ENCODE data around the gene COX7A2L. TPM values are rescaled to one million over a fixed set of nuclear protein-coding genes. Genes with fewer than 3 reads are reported as not detected.

Gene COX7A2L
- total RNA-seq, 4 donors from 2014 or later = 125 to 163 (median 150) TPM

DNA sequence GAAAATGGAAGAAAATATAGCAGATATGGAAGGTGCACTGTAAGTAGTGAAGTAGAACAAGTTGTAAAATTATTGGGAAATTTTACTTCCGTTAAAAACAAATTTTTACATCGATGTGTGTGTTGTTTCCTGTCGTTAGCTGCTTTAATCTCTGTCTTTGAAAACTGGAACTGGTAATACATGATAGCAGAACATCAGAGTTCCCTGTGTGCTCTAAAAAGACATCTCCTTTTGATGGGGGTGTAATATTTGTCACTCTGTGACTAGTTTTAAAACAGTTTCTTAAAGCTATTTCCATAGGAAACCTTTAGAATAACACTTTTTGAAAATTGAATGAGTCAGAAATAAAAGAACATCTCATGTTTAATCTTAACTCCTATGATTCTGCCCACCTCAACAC lies 43.5 kb downstream of the COX7A2L start:
- TF ChIP-seq, protein P1, sequence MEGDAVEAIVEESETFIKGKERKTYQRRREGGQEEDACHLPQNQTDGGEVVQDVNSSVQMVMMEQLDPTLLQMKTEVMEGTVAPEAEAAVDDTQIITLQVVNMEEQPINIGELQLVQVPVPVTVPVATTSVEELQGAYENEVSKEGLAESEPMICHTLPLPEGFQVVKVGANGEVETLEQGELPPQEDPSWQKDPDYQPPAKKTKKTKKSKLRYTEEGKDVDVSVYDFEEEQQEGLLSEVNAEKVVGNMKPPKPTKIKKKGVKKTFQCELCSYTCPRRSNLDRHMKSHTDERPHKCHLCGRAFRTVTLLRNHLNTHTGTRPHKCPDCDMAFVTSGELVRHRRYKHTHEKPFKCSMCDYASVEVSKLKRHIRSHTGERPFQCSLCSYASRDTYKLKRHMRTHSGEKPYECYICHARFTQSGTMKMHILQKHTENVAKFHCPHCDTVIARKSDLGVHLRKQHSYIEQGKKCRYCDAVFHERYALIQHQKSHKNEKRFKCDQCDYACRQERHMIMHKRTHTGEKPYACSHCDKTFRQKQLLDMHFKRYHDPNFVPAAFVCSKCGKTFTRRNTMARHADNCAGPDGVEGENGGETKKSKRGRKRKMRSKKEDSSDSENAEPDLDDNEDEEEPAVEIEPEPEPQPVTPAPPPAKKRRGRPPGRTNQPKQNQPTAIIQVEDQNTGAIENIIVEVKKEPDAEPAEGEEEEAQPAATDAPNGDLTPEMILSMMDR (IDR thresholded peaks at IDR 0.05; ENCODE audit: low read depth) = no peak

DNA sequence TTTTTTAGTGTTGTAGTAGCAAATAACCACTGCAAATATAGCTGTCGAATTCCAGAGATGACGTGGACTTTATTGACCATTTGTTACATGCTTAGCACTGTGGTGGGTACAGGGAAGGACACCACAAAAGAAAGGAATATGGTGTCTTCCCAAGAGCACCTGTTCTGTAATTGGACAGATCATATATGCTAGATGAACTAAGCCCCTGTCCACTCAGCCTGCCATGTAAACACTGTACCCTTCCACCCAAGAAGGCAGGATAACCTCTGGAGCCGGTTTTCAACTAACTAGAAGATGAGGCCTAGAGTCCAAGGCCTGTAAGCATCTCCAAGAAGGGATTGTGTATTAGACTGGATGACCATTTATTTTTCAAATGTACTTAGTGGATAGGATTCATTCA lies 44.1 kb downstream of the COX7A2L start:
- TF ChIP-seq, protein P1 (IDR thresholded peaks at IDR 0.05; ENCODE audit: low read depth) = no peak

DNA sequence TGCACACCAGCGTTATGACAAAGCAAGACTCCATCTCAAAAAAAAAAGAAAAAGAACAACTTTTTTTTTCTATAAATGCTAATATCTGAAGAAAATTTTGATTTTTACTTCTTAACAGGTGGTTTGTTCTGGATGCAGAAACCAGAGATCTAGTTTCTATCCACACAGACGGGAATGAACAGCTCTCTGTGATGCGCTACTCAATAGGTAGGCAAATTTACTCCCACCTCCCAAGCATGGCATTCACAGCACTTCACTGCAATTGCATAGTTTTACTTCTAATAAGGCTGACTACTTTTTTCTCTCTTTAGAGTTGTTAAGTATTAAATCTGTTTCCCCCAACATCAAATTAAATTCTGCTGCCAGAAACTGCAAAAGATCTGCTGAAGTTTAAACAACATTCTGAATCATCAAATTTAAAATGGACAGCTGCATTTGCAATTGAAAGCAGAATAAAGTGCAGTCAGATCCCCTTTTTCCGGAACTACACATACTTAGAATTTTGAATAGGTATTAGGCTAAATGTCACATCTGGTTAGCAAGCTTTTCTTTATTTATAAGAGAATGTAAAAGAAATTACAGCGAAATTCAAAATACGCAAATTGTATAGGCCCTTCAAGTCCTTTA lies 45.1 kb downstream of the COX7A2L start:
- TF ChIP-seq, protein P1 (IDR thresholded peaks at IDR 0.05; ENCODE audit: low read depth) = no peak

DNA sequence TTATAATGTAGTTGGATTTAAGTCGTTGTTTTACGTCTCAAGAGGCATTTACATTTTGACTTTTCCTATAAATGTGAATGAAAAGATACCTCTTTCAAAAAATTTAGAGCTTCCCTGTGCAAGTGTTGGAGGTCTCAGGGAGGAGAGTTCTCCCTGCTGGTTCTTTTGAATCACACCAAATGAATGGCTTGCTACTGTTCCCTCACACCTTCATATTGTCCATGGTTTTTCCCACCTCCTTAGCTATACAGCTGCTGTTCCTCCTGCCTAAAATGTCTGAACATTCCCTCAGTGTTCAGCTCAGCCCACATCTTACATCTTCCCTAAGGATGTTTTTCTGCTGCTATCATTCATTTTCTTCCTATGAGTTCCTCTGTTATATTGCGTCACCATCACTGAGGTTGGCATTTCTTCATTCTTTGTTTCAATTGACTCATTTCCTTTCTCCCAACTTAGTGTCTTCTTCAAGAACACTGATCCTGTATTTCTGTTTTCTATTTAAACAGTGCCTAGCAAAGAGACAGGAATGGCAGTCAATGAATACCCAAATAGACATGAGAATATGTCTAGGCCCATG lies 46.0 kb downstream of the COX7A2L start:
- TF ChIP-seq, protein P1 (IDR thresholded peaks at IDR 0.05; ENCODE audit: low read depth) = no peak

DNA sequence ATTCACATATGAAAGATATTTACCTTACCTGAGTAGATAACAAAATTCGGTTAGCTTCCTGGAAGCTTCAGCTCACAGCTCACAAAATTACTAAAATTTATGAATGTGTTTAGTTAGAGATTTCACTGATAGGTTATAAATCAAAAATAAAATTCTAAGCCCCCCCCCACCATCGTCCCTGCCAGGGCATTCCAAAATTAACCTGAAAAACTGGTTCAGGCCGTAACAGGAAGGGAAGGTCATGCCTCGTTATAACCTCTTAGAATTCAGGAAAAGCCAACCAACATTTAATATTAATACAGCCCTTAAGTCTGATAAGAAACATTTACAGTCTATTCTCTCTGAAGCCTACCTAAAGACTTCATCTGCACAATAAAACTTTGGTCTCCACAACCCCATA lies 48.9 kb downstream of the COX7A2L start:
- TF ChIP-seq, protein P1 (IDR thresholded peaks at IDR 0.05; ENCODE audit: low read depth) = no peak

DNA sequence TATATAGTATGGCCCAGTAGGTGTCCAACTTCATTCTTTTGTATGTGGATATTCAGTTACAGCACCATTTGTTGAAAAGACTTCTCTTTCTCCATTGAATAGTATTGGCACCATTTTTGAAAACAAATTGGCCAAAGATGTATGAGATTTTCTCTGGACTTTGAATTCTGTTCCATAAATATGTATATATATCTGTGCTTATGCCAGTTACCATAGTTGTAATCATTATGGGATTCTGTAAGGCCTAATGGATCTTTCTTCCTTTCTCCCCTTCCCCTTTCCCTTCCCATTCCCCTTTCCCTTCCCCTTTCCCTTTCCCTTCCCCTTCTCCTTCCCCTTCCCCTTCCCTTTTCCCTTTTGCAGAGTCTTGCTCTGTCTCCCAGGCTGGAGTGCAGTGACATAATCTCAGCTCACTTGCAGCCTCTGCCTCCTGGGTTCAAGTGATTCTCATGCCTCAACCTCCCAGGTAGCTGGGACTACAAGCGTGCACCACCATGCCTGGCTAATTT lies 51.0 kb downstream of the COX7A2L start:
- TF ChIP-seq, protein P1 (IDR thresholded peaks at IDR 0.05; ENCODE audit: low read depth) = no peak

DNA sequence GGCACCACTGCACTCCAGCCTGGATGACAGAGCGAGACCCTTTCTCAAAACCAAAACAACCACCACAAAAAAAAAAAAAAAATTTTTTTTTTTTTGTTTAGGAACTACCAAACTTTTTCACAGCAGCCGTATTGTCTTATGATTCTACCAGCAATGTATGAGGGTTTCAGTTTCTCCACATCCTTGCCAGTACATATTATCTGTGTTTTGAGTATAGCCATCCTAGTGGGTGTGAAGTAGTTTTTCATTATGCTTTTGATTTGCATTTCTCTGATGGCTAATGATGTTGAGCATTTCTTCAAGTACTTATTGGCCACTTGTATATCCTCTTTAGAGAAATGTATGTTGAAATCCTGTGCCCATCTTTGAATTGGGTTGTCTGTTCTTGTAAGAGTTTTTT lies 51.7 kb downstream of the COX7A2L start:
- TF ChIP-seq, protein P1 (IDR thresholded peaks at IDR 0.05; ENCODE audit: low read depth) = no peak

Data from subcutaneous adipose tissue (tissue), 4 donors.